Measurements from ENCODE around the gene LMX1A.

DNA sequence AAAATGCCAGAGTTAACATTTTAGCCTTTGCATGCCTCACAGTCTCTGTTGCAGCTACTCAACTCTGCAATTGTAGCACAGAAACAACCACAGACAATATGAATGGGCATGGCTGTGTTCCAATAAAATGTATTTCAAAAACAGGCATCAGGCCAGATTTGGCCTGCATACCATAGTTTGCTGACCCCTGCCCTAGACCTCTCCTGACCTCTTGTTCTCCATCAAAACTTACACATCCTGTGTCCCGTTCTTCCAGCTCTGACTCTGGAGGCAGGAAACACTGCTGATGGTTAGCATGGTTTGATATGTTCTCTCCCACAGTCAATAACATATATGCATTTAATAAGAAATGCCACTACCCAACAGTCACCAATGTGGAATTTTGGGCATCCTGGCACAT, 138.6 kb downstream of the LMX1A start:
- no peak for TF ChIP-seq CTCF (IDR thresholded peaks at IDR 0.05)
- no peak for TF ChIP-seq POLR2A (IDR thresholded peaks at IDR 0.05)
- TF ChIP-seq POLR2AphosphoS5 (IDR thresholded peaks at IDR 0.05): no peak

Data from prostate gland (tissue), 2 donors.